ENCODE measurements around the gene PACSIN1.

DNA sequence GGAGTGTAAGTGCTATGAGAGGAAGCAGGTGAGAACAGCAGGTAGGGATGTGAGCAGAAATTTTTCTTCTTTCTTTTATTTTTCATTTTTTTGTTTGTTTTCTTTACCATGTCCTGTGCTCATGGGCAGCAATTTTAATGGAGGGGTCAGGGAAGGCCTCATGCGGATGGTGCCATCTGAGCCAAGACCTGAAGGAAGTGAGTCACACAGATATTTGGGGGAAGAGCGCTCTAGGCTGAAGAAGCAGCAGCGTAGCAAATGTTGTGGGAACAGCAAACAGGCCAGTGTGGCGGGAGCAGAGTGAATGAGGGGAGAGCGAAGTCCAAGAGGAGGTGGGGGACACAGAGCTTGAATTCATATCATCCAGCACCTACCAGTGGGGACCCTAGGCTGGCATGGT lies 77.5 kb downstream of the PACSIN1 start:
- TF ChIP-seq BHLHE40 (IDR thresholded peaks at IDR 0.05; ENCODE audit: borderline replicate concordance) (no peak), FOXM1 (IDR thresholded peaks at IDR 0.05; ENCODE audit: borderline replicate concordance) (no peak)
